Measurements from ENCODE around the gene TBC1D5.

The TBC1D5 gene

DNA sequence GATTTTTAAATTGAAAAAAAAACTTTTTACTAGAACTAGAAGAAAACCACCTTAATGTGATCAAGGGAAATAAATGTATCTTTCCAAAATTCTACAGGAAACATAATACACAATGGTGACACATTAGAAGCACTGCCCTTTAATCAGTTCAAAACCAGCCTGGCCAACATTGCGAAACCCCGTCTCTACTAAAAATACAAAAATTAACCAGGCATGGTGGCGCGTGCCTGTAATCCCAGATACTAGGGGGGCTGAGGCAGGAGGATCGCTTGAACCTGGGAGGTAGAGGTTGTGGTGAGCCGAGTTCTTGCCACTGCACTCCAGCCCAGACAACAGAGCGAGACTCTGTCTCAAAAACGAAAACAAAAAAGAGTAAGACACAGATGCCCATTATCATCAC is 134.5 kb downstream of the TBC1D5 start:
- DNase-seq, result no peak
- Histone ChIP-seq H3K27me3 (no peaks in the 10 kb centered on the region), H3K4me1 (no peaks in the 10 kb centered on the region), H3K4me3 (no peak overlapping the region), H3K9me3 (no peaks in the 10 kb centered on the region), H3K27ac (no peak overlapping the region), H3K36me3 (no peaks in the 10 kb centered on the region)
- intact Hi-C loops (cut with DNase I; ENCODE audit: low total_unique reads), result no loop called here
- TF ChIP-seq, protein P1, sequence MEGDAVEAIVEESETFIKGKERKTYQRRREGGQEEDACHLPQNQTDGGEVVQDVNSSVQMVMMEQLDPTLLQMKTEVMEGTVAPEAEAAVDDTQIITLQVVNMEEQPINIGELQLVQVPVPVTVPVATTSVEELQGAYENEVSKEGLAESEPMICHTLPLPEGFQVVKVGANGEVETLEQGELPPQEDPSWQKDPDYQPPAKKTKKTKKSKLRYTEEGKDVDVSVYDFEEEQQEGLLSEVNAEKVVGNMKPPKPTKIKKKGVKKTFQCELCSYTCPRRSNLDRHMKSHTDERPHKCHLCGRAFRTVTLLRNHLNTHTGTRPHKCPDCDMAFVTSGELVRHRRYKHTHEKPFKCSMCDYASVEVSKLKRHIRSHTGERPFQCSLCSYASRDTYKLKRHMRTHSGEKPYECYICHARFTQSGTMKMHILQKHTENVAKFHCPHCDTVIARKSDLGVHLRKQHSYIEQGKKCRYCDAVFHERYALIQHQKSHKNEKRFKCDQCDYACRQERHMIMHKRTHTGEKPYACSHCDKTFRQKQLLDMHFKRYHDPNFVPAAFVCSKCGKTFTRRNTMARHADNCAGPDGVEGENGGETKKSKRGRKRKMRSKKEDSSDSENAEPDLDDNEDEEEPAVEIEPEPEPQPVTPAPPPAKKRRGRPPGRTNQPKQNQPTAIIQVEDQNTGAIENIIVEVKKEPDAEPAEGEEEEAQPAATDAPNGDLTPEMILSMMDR (IDR thresholded peaks at IDR 0.05), result no peak

- H3K4me1 ChIP-seq, result no peaks in the 10 kb centered on the region
- no peaks in the 10 kb centered on the region for H3K9me3 ChIP-seq
- intact Hi-C loops (cut with DNase I; ENCODE audit: low total_unique reads), result no loop called here
- H3K4me3 ChIP-seq, result no peak overlapping the region
- no peaks in the 10 kb centered on the region for H3K27me3 ChIP-seq
- TF ChIP-seq, protein P1 (IDR thresholded peaks at IDR 0.05), result no peak
- DNase-seq, result no peak
- no peak overlapping the region for H3K27ac ChIP-seq
- no peaks in the 10 kb centered on the region for H3K36me3 ChIP-seq
These were observed 136.5 kb downstream of the TBC1D5 start for GRCh38 chr3:17605934-17606333.

- intact Hi-C loops (cut with DNase I; ENCODE audit: low total_unique reads), result no loop called here
- Histone ChIP-seq H3K4me1 (no peaks in the 10 kb centered on the region), H3K4me3 (no peak overlapping the region), H3K27ac (no peak overlapping the region), H3K9me3 (no peaks in the 10 kb centered on the region), H3K36me3 (no peaks in the 10 kb centered on the region), H3K27me3 (no peaks in the 10 kb centered on the region)
- TF ChIP-seq, protein P1 (IDR thresholded peaks at IDR 0.05), result no peak
- DNase-seq, result no peak
These were observed 137.4 kb downstream of the TBC1D5 start for GRCh38 chr3:17605032-17605431.

DNA sequence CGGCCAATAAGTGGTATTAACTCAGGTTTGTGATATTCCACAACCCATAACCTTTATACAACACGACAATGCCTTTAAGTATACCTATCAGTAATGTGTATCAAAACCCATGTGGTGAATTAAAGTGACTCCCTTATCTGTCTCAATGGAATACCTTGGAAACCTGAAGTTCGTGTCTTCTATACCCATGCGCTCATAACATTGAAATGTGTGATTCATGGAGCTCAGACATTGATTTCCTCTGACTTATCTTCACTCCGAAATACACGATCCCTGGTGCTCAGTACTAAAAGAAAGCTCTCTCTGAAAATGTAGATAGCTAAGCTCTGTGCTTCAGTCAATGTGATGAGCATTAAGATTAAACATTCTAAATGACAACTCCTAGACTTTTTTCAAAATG is 140.3 kb downstream of the TBC1D5 start:
- H3K27ac ChIP-seq, result no peak overlapping the region
- H3K36me3 ChIP-seq, result no peaks in the 10 kb centered on the region
- intact Hi-C loops (cut with DNase I; ENCODE audit: low total_unique reads), result no loop called here
- TF ChIP-seq, protein P1 (IDR thresholded peaks at IDR 0.05), result no peak
- no peak for DNase-seq
- H3K4me1 ChIP-seq, result no peaks in the 10 kb centered on the region
- H3K4me3 ChIP-seq, result no peak overlapping the region
- H3K9me3 ChIP-seq, result peaks cover 0 to 9% (median 7%) of the 10 kb centered on the region in 3 donors
- no peaks in the 10 kb centered on the region for H3K27me3 ChIP-seq

DNA sequence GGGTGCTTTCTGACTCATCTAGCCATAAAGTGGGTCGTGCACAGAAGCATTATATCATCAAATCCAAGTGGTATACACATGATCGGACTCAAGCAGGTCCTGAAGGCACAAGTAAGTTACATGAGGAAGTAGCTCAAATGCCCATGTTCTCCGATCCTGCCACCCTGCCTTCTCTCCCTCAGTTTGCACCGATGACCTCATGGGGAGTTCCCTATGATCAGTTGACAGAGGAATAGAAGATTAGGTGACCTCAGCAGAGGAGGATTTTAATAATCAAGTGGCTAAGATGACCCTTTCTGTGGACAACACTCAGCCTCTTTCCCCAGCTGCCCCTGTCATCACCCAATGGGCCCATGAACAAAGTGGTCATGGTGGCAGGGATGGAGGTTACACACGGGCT is 149.5 kb downstream of the TBC1D5 start:
- no peak overlapping the region for H3K4me3 ChIP-seq
- no peaks in the 10 kb centered on the region for H3K4me1 ChIP-seq
- DNase-seq, result no peak
- no peaks in the 10 kb centered on the region for H3K27me3 ChIP-seq
- H3K9me3 ChIP-seq, result peaks cover 0 to 24% (median 8%) of the 10 kb centered on the region in 3 donors
- H3K27ac ChIP-seq, result no peak overlapping the region
- TF ChIP-seq, protein P1 (IDR thresholded peaks at IDR 0.05), result no peak
- peaks cover 5 to 21% (median 9%) of the 10 kb centered on the region in 3 donors for H3K36me3 ChIP-seq
- intact Hi-C loops (cut with DNase I; ENCODE audit: low total_unique reads), result no loop called here

- no peaks in the 10 kb centered on the region for H3K27me3 ChIP-seq
- H3K27ac ChIP-seq, result no peak overlapping the region
These were observed 152.0 kb downstream of the TBC1D5 start for GRCh38 chr3:17590465-17590864.

More at GRCh38 chr3:17590465-17590864, 152.0 kb downstream of the TBC1D5 start:
- Histone ChIP-seq H3K36me3 (peaks cover 5 to 21% (median 9%) of the 10 kb centered on the region in 3 donors), H3K4me1 (peaks cover 0 to 8% (median 0%) of the 10 kb centered on the region in 4 donors), H3K9me3 (peaks cover 0 to 24% (median 8%) of the 10 kb centered on the region in 3 donors), H3K4me3 (no peak overlapping the region)
- no peak for DNase-seq
- intact Hi-C loops (cut with DNase I; ENCODE audit: low total_unique reads), result no loop called here
- TF ChIP-seq, protein P1 (IDR thresholded peaks at IDR 0.05), result no peak
